ENCODE data around the gene CLASP1.
A peak's percentile ranks its signal among the peaks of the same experiment; 100 is the strongest.

Gene CLASP1

DNA sequence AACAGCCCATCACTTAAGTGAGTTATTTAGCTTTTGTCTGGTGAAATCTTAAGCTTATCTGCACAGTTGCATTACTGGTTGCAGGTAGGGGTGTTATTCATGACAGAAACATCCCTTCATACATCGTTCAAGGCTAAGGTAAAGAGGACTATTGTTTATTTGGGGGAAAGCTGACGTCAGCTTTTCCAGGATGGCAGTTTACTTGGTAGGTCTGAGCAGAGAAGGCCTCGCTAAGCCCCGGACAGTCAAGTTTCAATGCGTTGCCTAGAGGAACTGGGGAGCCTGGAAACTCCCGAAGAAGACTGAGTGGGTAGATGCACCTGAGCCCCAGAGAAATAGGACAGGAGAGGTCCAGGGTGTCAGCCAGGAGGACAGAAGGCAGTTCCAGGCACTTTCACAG lies 116.4 kb downstream of the CLASP1 start:
- Mint-ChIP-seq H3K36me3 (ENCODE audit: low read depth) (peaks cover 22% of the 10 kb centered on the region), H3K27me3 (no peaks in the 10 kb centered on the region), H3K4me1 (ENCODE audit: low read depth) (peaks cover 54% of the 10 kb centered on the region), H3K27ac (no peak overlapping the region), H3K9me3 (no peaks in the 10 kb centered on the region), H3K4me3 (no peak overlapping the region)

GRCh38 chr2:121532347-121532766 lies 116.9 kb downstream of the CLASP1 start:
- H3K9me3 Mint-ChIP-seq, result no peaks in the 10 kb centered on the region
- H3K4me3 Mint-ChIP-seq, result peak overlapping the region; percentile 53
- H3K27ac Mint-ChIP-seq, result peak overlapping the region; percentile 61
- no peaks in the 10 kb centered on the region for H3K27me3 Mint-ChIP-seq
- peaks cover 27% of the 10 kb centered on the region for H3K36me3 Mint-ChIP-seq (ENCODE audit: low read depth)
- H3K4me1 Mint-ChIP-seq (ENCODE audit: low read depth), result peaks cover 59% of the 10 kb centered on the region

DNA sequence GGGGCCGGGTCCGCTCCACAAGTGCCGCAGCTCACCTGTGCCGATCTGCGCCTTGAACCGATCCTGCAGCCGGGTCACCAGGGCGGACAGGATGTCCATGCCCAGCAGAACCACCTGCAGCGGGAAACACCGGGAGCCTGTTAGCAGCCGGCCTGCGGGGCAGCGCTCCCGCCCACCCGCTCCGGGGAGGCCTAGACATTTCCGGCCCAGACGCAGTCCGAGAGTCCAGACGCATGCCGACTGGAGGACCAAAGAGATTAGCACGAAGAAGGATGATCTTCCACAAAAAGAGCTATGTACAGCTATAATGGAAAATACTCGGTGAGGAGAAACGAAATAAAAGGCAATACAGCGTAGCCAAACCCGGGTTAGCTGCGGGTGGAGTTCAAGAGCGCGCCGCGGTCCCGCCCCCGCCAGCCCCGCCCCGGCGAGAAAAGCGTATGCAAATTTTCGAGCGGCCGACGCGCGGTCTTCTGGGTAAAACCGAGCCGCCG lies 119.0 kb downstream of the CLASP1 start:
- Mint-ChIP-seq H3K27ac (peak overlapping the region; percentile 96), H3K36me3 (ENCODE audit: low read depth) (peaks cover 37% of the 10 kb centered on the region), H3K27me3 (no peaks in the 10 kb centered on the region), H3K4me3 (peak overlapping the region; percentile 90), H3K4me1 (ENCODE audit: low read depth) (peaks cover 72% of the 10 kb centered on the region), H3K9me3 (no peaks in the 10 kb centered on the region)

GRCh38 chr2:121529439-121530211 lies 119.6 kb downstream of the CLASP1 start:
- Mint-ChIP-seq H3K9me3 (no peaks in the 10 kb centered on the region), H3K4me3 (peak overlapping the region; percentile 90), H3K27ac (peak overlapping the region; percentile 96), H3K4me1 (ENCODE audit: low read depth) (peaks cover 77% of the 10 kb centered on the region), H3K36me3 (ENCODE audit: low read depth) (peaks cover 42% of the 10 kb centered on the region), H3K27me3 (no peaks in the 10 kb centered on the region)

- Mint-ChIP-seq H3K4me1 (ENCODE audit: low read depth) (peaks cover 69% of the 10 kb centered on the region), H3K27ac (peak overlapping the region; percentile 84), H3K36me3 (ENCODE audit: low read depth) (peaks cover 52% of the 10 kb centered on the region), H3K4me3 (peak overlapping the region; percentile 63), H3K9me3 (no peaks in the 10 kb centered on the region), H3K27me3 (no peaks in the 10 kb centered on the region)
Observed at GRCh38 chr2:121527009-121527682, 122.1 kb downstream of the CLASP1 start.

GRCh38 chr2:121524685-121525425 lies 124.4 kb downstream of the CLASP1 start:
- no peak overlapping the region for H3K4me3 Mint-ChIP-seq
- H3K27ac Mint-ChIP-seq, result peak overlapping the region; percentile 18
- peaks cover 56% of the 10 kb centered on the region for H3K4me1 Mint-ChIP-seq (ENCODE audit: low read depth)
- peaks cover 61% of the 10 kb centered on the region for H3K36me3 Mint-ChIP-seq (ENCODE audit: low read depth)
- no peaks in the 10 kb centered on the region for H3K27me3 Mint-ChIP-seq
- no peaks in the 10 kb centered on the region for H3K9me3 Mint-ChIP-seq

GRCh38 chr2:121521359-121521758 lies 127.9 kb downstream of the CLASP1 start:
- Mint-ChIP-seq H3K27me3 (no peaks in the 10 kb centered on the region), H3K27ac (no peak overlapping the region), H3K4me3 (no peak overlapping the region), H3K4me1 (ENCODE audit: low read depth) (peaks cover 22% of the 10 kb centered on the region), H3K36me3 (ENCODE audit: low read depth) (peaks cover 56% of the 10 kb centered on the region), H3K9me3 (no peaks in the 10 kb centered on the region)

DNA sequence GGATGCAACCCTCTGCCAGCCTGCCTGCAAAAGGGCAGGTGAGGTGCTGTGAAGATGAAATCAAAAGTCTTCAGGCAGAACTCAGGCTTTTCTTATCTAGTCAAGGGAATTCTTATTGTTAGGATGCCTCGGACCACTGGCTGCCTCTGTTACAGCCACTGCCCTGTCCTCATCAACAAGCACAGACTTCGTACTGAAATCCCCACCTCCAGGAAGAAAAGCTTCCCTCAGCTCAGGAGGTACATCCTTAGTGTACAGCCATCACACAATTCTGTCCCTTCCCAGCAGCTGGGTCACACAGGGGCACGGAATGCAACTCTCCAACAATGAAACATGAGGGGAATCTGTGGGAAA lies 128.6 kb downstream of the CLASP1 start:
- peaks cover 15% of the 10 kb centered on the region for H3K4me1 Mint-ChIP-seq (ENCODE audit: low read depth)
- H3K36me3 Mint-ChIP-seq (ENCODE audit: low read depth), result peaks cover 55% of the 10 kb centered on the region
- no peaks in the 10 kb centered on the region for H3K27me3 Mint-ChIP-seq
- H3K27ac Mint-ChIP-seq, result no peak overlapping the region
- H3K4me3 Mint-ChIP-seq, result no peak overlapping the region
- H3K9me3 Mint-ChIP-seq, result no peaks in the 10 kb centered on the region

DNA sequence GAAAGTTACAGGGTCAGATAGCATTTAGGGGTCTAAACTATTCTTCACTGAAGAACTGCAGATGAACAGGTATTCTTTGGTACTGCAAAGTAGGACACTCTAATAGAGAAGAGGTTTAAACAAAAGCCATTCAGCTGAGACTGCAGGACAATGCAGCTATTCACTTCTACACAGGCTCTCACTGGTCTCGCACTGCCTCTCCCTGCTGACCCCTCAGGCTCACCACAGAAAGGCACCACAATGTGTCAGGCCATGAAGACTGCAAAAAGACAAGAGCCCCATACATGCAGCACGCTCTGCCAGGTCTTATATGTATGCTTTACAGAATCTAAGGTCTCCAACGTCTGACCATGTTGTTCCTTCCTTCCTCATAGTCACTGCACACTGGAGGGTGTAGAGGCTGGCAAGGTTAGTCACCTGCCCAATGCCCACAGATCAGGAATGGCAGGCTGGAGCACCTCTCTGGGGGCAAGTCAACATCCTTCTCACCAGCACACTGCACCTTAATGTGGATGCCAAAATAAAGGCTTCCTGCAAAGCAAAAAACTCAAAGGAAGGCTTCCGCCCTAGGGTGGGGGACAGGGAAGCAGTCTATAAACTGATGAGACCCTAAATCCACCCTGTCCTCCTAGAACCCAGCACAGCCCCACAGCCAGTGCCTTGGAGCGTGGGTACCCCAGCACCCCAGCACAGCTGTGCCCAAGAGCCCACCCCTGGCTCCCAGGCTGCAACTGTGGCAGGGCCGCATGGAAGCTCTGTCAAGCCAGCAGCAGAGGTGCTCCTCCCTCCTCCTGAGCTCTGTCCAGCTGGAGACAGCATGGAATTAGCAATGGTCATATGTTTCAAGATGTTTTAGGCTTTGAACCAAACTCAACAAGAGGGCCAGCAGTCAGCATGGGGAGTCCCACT lies 129.3 kb downstream of the CLASP1 start:
- H3K27me3 Mint-ChIP-seq, result no peaks in the 10 kb centered on the region
- no peak overlapping the region for H3K27ac Mint-ChIP-seq
- H3K36me3 Mint-ChIP-seq (ENCODE audit: low read depth), result peaks cover 57% of the 10 kb centered on the region
- no peaks in the 10 kb centered on the region for H3K9me3 Mint-ChIP-seq
- peaks cover 10% of the 10 kb centered on the region for H3K4me1 Mint-ChIP-seq (ENCODE audit: low read depth)
- no peak overlapping the region for H3K4me3 Mint-ChIP-seq

- Mint-ChIP-seq H3K27ac (no peak overlapping the region), H3K4me3 (no peak overlapping the region), H3K4me1 (ENCODE audit: low read depth) (peaks cover 10% of the 10 kb centered on the region), H3K36me3 (ENCODE audit: low read depth) (peaks cover 59% of the 10 kb centered on the region), H3K9me3 (no peaks in the 10 kb centered on the region), H3K27me3 (no peaks in the 10 kb centered on the region)
Observed at GRCh38 chr2:121519153-121519552, 130.1 kb downstream of the CLASP1 start.

DNA sequence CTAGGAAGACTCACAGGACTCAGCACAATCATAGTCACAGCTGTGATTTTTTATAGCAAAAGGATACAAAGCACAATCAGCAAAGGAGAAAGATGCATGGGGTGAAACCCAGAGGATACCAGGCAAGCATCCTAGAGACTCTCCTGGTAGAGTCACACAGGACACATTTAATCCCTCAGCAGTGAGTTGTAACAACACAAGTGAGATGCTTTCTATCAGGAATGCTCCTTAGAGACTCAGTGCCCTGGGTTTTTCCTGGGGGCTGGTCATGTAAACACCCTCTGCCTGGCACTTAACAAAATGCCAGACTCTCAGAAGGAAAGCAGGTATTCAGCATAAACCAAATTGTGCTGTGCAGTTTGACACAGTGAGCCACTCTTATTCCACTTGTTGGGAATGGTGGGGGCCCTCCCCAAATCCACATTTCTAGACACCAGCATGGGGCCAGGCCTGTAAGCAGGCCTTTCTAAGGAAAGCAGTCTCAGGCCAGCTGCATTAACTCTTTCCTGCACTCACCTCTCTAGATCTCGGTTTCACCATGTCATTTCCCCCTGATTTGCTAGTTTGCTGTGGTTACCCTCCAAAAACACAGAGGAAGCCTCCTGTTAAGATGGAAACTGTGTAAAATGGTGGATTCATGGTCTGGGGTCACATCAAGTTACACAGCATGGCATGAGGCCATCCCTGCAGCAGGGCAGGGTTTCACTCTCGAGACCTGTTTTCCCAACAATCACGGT lies 135.5 kb downstream of the CLASP1 start:
- no peaks in the 10 kb centered on the region for H3K27me3 Mint-ChIP-seq
- peaks cover 17% of the 10 kb centered on the region for H3K4me1 Mint-ChIP-seq (ENCODE audit: low read depth)
- peaks cover 74% of the 10 kb centered on the region for H3K36me3 Mint-ChIP-seq (ENCODE audit: low read depth)
- H3K27ac Mint-ChIP-seq, result peak overlapping the region; percentile 52
- no peaks in the 10 kb centered on the region for H3K9me3 Mint-ChIP-seq
- H3K4me3 Mint-ChIP-seq, result no peak overlapping the region

- no peaks in the 10 kb centered on the region for H3K9me3 Mint-ChIP-seq
- no peaks in the 10 kb centered on the region for H3K27me3 Mint-ChIP-seq
- no peak overlapping the region for H3K4me3 Mint-ChIP-seq
- H3K36me3 Mint-ChIP-seq (ENCODE audit: low read depth), result peaks cover 83% of the 10 kb centered on the region
- H3K4me1 Mint-ChIP-seq (ENCODE audit: low read depth), result peaks cover 17% of the 10 kb centered on the region
- no peak overlapping the region for H3K27ac Mint-ChIP-seq
Observed at GRCh38 chr2:121510857-121511256, 138.4 kb downstream of the CLASP1 start.

GRCh38 chr2:121506621-121507020 lies 142.6 kb downstream of the CLASP1 start:
- no peaks in the 10 kb centered on the region for H3K27me3 Mint-ChIP-seq
- no peak overlapping the region for H3K4me3 Mint-ChIP-seq
- H3K36me3 Mint-ChIP-seq (ENCODE audit: low read depth), result peaks cover 77% of the 10 kb centered on the region
- peaks cover 13% of the 10 kb centered on the region for H3K4me1 Mint-ChIP-seq (ENCODE audit: low read depth)
- no peak overlapping the region for H3K27ac Mint-ChIP-seq
- no peaks in the 10 kb centered on the region for H3K9me3 Mint-ChIP-seq
